ENCODE data around the gene FOXF1.

FOXF1 gene

GRCh38 chr16:86466696-86467406 is 43.5 kb upstream of the FOXF1 start:
- TF ChIP-seq, protein P1, sequence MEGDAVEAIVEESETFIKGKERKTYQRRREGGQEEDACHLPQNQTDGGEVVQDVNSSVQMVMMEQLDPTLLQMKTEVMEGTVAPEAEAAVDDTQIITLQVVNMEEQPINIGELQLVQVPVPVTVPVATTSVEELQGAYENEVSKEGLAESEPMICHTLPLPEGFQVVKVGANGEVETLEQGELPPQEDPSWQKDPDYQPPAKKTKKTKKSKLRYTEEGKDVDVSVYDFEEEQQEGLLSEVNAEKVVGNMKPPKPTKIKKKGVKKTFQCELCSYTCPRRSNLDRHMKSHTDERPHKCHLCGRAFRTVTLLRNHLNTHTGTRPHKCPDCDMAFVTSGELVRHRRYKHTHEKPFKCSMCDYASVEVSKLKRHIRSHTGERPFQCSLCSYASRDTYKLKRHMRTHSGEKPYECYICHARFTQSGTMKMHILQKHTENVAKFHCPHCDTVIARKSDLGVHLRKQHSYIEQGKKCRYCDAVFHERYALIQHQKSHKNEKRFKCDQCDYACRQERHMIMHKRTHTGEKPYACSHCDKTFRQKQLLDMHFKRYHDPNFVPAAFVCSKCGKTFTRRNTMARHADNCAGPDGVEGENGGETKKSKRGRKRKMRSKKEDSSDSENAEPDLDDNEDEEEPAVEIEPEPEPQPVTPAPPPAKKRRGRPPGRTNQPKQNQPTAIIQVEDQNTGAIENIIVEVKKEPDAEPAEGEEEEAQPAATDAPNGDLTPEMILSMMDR (conservative IDR thresholded peaks at IDR 0.05; ENCODE audit: low read depth), result no peak
- DNase-seq (ENCODE audit: low spot score), result no peak
- POLR2A ChIA-PET (ENCODE audit: low non-redundant PET), result interaction anchor here (0.6 kb wide), 1 partner anchor 116 kb away, joined by 3 read pairs; no protein-coding TSS in a partner anchor
- CTCF ChIA-PET, result no interaction called here
- no peak overlapping the region for H3K27ac ChIP-seq

- no peak overlapping the region for H3K27ac ChIP-seq
- DNase-seq (ENCODE audit: low spot score), result no peak
- ChIA-PET POLR2A (ENCODE audit: low non-redundant PET) (no interaction called here), CTCF (interaction anchor here (0.6 kb wide), 1 partner anchor 449 kb away, joined by 5 read pairs; no protein-coding TSS in a partner anchor)
- TF ChIP-seq, protein P1 (conservative IDR thresholded peaks at IDR 0.05; ENCODE audit: low read depth), result no peak
Measured at GRCh38 chr16:86467490-86467889, 42.8 kb upstream of the FOXF1 start.

DNA sequence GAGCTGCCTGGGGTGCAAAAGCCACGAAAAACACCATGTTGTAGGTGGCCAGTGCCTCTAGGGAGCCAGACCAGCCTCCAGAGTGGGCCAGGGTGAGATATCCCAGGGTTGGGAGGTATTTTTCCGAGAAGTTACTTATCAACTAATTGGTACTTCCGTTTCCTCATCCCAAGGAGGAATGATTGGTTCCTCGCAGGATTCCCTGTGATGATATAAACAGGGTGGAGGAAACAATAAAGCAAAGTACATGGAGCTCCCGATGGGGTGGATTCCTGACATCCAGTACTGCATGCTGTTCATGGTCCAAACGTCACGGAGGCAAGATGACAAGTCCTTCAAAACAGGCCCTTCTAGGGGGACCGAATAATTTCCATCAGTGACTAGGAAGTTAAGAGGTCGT is 39.4 kb upstream of the FOXF1 start:
- TF ChIP-seq, protein P1 (conservative IDR thresholded peaks at IDR 0.05; ENCODE audit: low read depth), result no peak
- no peak for DNase-seq (ENCODE audit: low spot score)
- CTCF ChIA-PET, result no interaction called here
- H3K27ac ChIP-seq, result no peak overlapping the region
- POLR2A ChIA-PET (ENCODE audit: low non-redundant PET), result no interaction called here

- CTCF ChIA-PET, result interaction anchor here (0.7 to 1.4 kb wide), 2 partner anchors 46 to 47 kb away, joined by 3 to 5 read pairs; no protein-coding TSS in a partner anchor
- DNase-seq (ENCODE audit: low spot score), result no peak
- no peak overlapping the region for H3K27ac ChIP-seq
- TF ChIP-seq, protein P1 (conservative IDR thresholded peaks at IDR 0.05; ENCODE audit: low read depth), result no peak
- POLR2A ChIA-PET (ENCODE audit: low non-redundant PET), result no interaction called here
Measured at GRCh38 chr16:86471896-86472295, 38.4 kb upstream of the FOXF1 start.

GRCh38 chr16:86472366-86472765 is 38.0 kb upstream of the FOXF1 start:
- ChIA-PET POLR2A (ENCODE audit: low non-redundant PET) (no interaction called here), CTCF (interaction anchor here (0.7 to 1.4 kb wide), 2 partner anchors 45 to 654 kb away, joined by 3 to 5 read pairs; no protein-coding TSS in a partner anchor)
- no peak overlapping the region for H3K27ac ChIP-seq
- TF ChIP-seq, protein P1 (conservative IDR thresholded peaks at IDR 0.05; ENCODE audit: low read depth), result no peak
- DNase-seq (ENCODE audit: low spot score), result no peak

DNA sequence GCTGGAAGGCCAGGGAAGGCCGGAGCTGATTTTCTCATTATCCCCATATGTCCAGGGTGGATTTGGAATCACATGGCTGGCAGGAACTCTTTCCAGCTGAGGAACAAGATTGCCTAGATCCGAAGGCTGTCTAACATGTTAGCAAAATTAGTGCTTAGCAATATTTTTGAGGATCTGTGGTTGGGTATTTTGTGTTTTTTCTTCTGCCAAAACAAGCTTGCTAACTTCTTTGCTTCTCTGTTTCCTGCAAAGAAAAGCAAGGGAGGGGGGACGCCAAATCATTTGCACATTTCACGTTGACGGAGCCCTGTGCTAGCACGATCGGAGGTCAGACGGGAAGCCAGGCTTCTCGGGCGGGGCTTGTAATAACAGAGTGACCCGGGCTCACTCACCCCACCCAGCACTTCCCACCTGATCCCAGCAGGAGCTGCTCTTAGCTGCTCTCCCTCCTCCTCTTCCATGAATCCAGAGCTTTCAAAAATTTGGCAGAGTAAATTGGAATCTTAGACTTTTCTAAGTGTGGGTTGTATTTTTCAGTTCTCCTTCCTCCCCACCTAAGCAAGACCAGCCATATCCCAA is 33.3 kb upstream of the FOXF1 start:
- no peak for DNase-seq (ENCODE audit: low spot score)
- ChIA-PET CTCF (no interaction called here), POLR2A (ENCODE audit: low non-redundant PET) (no interaction called here)
- H3K27ac ChIP-seq, result no peak overlapping the region
- TF ChIP-seq, protein P1 (conservative IDR thresholded peaks at IDR 0.05; ENCODE audit: low read depth), result no peak
